Stimulated activated CD4-positive, alpha-beta T cell treated with anti-CD3 and anti-CD28 coated beads, Interleukin-1b, Interleukin-23, amount 100 ng/mL, for 4 hours (primary cell): ENCODE data around the gene CTTNBP2.

ENCODE experiments used
- DNase-seq, 2 donors: peaks; one replicate each; pipeline ENCODE4 v3.0.0-alpha.2; 2020; ENCODE audit warnings: low read depth in 2 of 2

CTTNBP2 gene

GRCh38 chr7:117825132-117825531 is 48.1 kb downstream of the CTTNBP2 start:
- no peak for DNase-seq

- DNase-seq, result no peak
These were observed 48.6 kb downstream of the CTTNBP2 start for GRCh38 chr7:117824592-117824991.

- no peak for DNase-seq
These were observed 53.7 kb downstream of the CTTNBP2 start for GRCh38 chr7:117819558-117819957.

GRCh38 chr7:117818232-117818631 is 55.0 kb downstream of the CTTNBP2 start:
- DNase-seq, result no peak

GRCh38 chr7:117816727-117817126 is 56.5 kb downstream of the CTTNBP2 start:
- no peak for DNase-seq

- no peak for DNase-seq
These were observed 61.5 kb downstream of the CTTNBP2 start for GRCh38 chr7:117811696-117812095.

- no peak for DNase-seq
These were observed 62.4 kb downstream of the CTTNBP2 start for GRCh38 chr7:117810642-117811512.

GRCh38 chr7:117809958-117810357 is 63.3 kb downstream of the CTTNBP2 start:
- DNase-seq, result no peak

- no peak for DNase-seq
These were observed 64.1 kb downstream of the CTTNBP2 start for GRCh38 chr7:117808910-117809705.

GRCh38 chr7:117808341-117808757 is 64.9 kb downstream of the CTTNBP2 start:
- DNase-seq, result no peak

- DNase-seq, result no peak
These were observed 65.6 kb downstream of the CTTNBP2 start for GRCh38 chr7:117807676-117808075.

GRCh38 chr7:117806011-117806410 is 67.2 kb downstream of the CTTNBP2 start:
- DNase-seq, result no peak

- no peak for DNase-seq
These were observed 68.0 kb downstream of the CTTNBP2 start for GRCh38 chr7:117805241-117805640.

- DNase-seq, result no peak
These were observed 69.8 kb downstream of the CTTNBP2 start for GRCh38 chr7:117803476-117803875.

GRCh38 chr7:117802660-117803059 is 70.6 kb downstream of the CTTNBP2 start:
- DNase-seq, result no peak

GRCh38 chr7:117800841-117801240 is 72.4 kb downstream of the CTTNBP2 start:
- DNase-seq, result no peak

- no peak for DNase-seq
These were observed 72.8 kb downstream of the CTTNBP2 start for GRCh38 chr7:117800406-117800805.

- DNase-seq, result no peak
These were observed 76.4 kb downstream of the CTTNBP2 start for GRCh38 chr7:117796889-117797288.

- no peak for DNase-seq
These were observed 79.3 kb downstream of the CTTNBP2 start for GRCh38 chr7:117793976-117794375.

- no peak for DNase-seq
These were observed 79.7 kb downstream of the CTTNBP2 start for GRCh38 chr7:117793521-117793920.

GRCh38 chr7:117791877-117792780 is 81.1 kb downstream of the CTTNBP2 start:
- DNase-seq, result no peak

- DNase-seq, result no peak
These were observed 82.5 kb downstream of the CTTNBP2 start for GRCh38 chr7:117790731-117791130.
